BJ (cell line): ENCODE measurements around the gene IL1RL1. TPM values are rescaled to one million over a fixed set of nuclear protein-coding genes. Genes with fewer than 3 reads are reported as not detected.

Source experiments
- CTCF ChIA-PET: fragments of 350-600 bp; formaldehyde crosslinking; extraction: SDS; loops from one replicate; lab custom pipeline; 2021; ENCODE audit warnings: antibody characterized with exemption, inconsistent platforms; lab: Yijun Ruan, JAX
- POLR2A ChIA-PET: fragments of 300-600 bp; sonication (Branson Sonifier 250); formaldehyde crosslinking; extraction: SDS; loops from one replicate; lab custom pipeline; 2021; ENCODE audit warnings: antibody characterized with exemption; lab: Charles Lee
- DNase-seq: peaks from one replicate; pipeline ENCODE4 v3.0.0-alpha.2; 2011; ENCODE audit warnings: low read depth
- H3K27me3 ChIP-seq: 2 replicates; pipeline ENCODE4 v1.6.0; 2011; ENCODE audit warnings: low read length; ENCODE audit not compliant: control insufficient read depth, insufficient read depth
- H3K36me3 ChIP-seq: 2 replicates; pipeline ENCODE4 v1.5.1; 2011; ENCODE audit warnings: low read length; ENCODE audit not compliant: control insufficient read depth, insufficient read depth
- H3K4me3 ChIP-seq: 2 replicates; pipeline ENCODE4 v1.5.1; 2011; ENCODE audit warnings: low read depth, mild to moderate bottlenecking, control low read depth, low read length
- polyA plus RNA-seq: library from polyadenylated mRNA; depleted of rRNA; stranded (reverse); fragments of >200 nt; gene quantifications from 2 replicates; pipeline ENCODE4 v1.2.3, GENCODE V29; 2011
- TF ChIP-seq, protein P1 (sequence below): IDR thresholded peaks from 2 replicates; pipeline ENCODE4 v1.5.1; 2011; ENCODE audit warnings: low read depth, mild to moderate bottlenecking, control low read depth, inconsistent platforms, low read length, moderate library complexity; ENCODE audit not compliant: insufficient read depth

IL1RL1 gene
- polyA plus RNA-seq, 1 experiment, result not detected

DNA sequence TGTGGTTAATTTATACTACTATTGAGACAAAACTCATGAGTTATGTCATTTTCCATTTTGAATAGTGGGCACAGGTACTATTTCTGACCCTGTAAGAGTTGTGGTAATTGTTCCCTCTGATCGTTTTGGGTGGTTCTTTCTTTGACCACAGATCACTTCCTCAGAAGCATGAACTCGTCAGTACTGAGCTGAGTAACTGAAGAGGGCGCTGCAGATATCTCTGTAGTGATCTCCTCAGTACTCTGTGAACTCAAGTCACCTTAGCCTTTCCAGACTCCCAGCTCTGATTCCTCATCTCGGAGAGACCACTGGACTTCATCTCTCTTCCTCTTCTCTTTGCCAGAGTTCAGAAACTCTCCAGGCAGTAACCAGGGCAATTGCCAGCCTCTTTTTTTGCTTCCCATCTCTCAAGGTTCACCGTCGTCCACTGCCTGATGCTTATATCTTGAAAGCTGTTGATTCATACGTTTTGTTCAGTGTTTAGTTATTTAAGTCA, 9.4 kb upstream of the IL1RL1 start:
- ChIA-PET CTCF (no interaction called here), POLR2A (no interaction called here)
- Histone ChIP-seq H3K36me3 (no peaks in the 10 kb centered on the region), H3K4me3 (no peak overlapping the region), H3K27me3 (peaks cover 6% of the 10 kb centered on the region; the same call in 1 of the 2 replicates)
- TF ChIP-seq, protein P1, sequence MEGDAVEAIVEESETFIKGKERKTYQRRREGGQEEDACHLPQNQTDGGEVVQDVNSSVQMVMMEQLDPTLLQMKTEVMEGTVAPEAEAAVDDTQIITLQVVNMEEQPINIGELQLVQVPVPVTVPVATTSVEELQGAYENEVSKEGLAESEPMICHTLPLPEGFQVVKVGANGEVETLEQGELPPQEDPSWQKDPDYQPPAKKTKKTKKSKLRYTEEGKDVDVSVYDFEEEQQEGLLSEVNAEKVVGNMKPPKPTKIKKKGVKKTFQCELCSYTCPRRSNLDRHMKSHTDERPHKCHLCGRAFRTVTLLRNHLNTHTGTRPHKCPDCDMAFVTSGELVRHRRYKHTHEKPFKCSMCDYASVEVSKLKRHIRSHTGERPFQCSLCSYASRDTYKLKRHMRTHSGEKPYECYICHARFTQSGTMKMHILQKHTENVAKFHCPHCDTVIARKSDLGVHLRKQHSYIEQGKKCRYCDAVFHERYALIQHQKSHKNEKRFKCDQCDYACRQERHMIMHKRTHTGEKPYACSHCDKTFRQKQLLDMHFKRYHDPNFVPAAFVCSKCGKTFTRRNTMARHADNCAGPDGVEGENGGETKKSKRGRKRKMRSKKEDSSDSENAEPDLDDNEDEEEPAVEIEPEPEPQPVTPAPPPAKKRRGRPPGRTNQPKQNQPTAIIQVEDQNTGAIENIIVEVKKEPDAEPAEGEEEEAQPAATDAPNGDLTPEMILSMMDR, result peak; percentile 32; the same call in 1 of the 2 replicates
- no peak for DNase-seq

- ChIA-PET POLR2A (no interaction called here), CTCF (no interaction called here)
- no peak for DNase-seq
- peaks cover 6% of the 10 kb centered on the region; the same call in 1 of the 2 replicates for H3K27me3 ChIP-seq
- H3K36me3 ChIP-seq, result no peaks in the 10 kb centered on the region
- TF ChIP-seq, protein P1, result no peak
- no peak overlapping the region for H3K4me3 ChIP-seq
These were observed 8.9 kb upstream of the IL1RL1 start for GRCh38 chr2:102302458-102302857.

- Histone ChIP-seq H3K36me3 (no peaks in the 10 kb centered on the region), H3K27me3 (peaks cover 6% of the 10 kb centered on the region; the same call in 1 of the 2 replicates), H3K4me3 (no peak overlapping the region)
- CTCF ChIA-PET, result no interaction called here
- TF ChIP-seq, protein P1, result no peak
- no peak for DNase-seq
- POLR2A ChIA-PET, result no interaction called here
These were observed 7.8 kb upstream of the IL1RL1 start for GRCh38 chr2:102303589-102303988.

- POLR2A ChIA-PET, result no interaction called here
- CTCF ChIA-PET, result no interaction called here
- Histone ChIP-seq H3K36me3 (no peaks in the 10 kb centered on the region), H3K27me3 (peaks cover 6% of the 10 kb centered on the region; the same call in 1 of the 2 replicates), H3K4me3 (no peak overlapping the region)
- TF ChIP-seq, protein P1, result no peak
- DNase-seq, result no peak
These were observed 7.1 kb upstream of the IL1RL1 start for GRCh38 chr2:102304268-102304667.

DNA sequence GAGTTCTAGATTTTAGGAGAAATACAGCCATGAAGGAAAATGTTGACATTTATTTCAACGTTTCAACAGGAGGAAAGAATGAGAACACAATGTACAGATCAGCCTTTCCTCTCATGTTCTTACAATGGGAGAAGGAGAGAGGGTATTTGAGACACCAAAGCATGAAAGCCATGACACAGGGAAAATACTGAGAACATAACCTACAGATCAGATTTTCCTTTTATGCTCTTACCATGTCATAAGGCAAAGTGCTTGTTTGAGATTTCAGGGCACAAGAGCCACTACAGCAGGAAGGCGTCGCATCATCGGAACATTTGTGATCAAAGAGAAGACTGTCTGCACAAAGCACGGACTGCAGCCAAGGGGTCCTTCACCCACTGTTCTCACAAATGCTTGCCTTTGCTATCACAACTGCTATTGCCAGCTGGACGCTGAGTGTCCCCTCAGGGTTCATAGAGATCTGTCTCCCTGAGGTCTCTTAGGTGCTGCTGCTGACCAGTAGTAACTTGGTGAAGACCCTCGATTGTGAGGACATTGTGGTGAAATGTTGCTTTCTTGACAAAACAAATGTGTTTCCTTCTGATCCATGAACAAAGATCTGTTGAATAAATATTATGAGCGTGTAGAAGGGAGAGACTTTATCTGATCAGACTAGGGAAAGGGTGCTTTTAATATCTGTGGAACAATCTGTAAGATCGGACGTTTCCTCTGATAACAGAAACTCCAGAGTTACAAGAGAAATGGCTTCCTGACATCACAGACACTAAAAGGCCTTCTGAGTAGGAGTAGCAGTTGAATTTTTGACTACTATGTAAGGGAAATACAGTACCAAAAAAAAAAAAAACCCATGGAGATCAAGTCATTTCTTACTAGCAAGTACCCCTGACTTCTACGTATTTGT, 6.4 kb upstream of the IL1RL1 start:
- Histone ChIP-seq H3K27me3 (peaks cover 6% of the 10 kb centered on the region), H3K4me3 (no peak overlapping the region), H3K36me3 (no peaks in the 10 kb centered on the region)
- no peak for DNase-seq
- CTCF ChIA-PET, result no interaction called here
- POLR2A ChIA-PET, result no interaction called here
- TF ChIP-seq, protein P1, result no peak
